ENCODE results near the gene BARHL1.

GRCh38 chr9:132634327-132634726 is 51.9 kb downstream of the BARHL1 start:
- no peak for TF ChIP-seq EZH2 (IDR thresholded peaks at IDR 0.05; ENCODE audit: low read length, missing control alignments)
- TF ChIP-seq, protein P1, sequence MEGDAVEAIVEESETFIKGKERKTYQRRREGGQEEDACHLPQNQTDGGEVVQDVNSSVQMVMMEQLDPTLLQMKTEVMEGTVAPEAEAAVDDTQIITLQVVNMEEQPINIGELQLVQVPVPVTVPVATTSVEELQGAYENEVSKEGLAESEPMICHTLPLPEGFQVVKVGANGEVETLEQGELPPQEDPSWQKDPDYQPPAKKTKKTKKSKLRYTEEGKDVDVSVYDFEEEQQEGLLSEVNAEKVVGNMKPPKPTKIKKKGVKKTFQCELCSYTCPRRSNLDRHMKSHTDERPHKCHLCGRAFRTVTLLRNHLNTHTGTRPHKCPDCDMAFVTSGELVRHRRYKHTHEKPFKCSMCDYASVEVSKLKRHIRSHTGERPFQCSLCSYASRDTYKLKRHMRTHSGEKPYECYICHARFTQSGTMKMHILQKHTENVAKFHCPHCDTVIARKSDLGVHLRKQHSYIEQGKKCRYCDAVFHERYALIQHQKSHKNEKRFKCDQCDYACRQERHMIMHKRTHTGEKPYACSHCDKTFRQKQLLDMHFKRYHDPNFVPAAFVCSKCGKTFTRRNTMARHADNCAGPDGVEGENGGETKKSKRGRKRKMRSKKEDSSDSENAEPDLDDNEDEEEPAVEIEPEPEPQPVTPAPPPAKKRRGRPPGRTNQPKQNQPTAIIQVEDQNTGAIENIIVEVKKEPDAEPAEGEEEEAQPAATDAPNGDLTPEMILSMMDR (conservative IDR thresholded peaks at IDR 0.05 in 1 of 2, IDR thresholded peaks at IDR 0.05 in 1 of 2; ENCODE audit: low read depth in 1 of 2, low read length in 2 of 2), result no peak

All from fibroblast of lung (primary cell).